Coronary artery (tissue), 2 donors: ENCODE results near the gene CAMTA1.
"Not testable (repeated sequence)": the region's sequence is repeated elsewhere in the genome, so short reads cannot be mapped to it uniquely, and the experiment has no call there.

Source experiments
- DNase-seq: peaks from one replicate; pipeline ENCODE4 v3.0.0-alpha.2; 2017; ENCODE audit warnings: low spot score
- H3K27ac ChIP-seq, 2 donors: fragments of 200-600 bp; sonication (generic); one replicate each; pipeline ENCODE4 v1.5.1; 2016 to 2019
- H3K4me3 ChIP-seq: fragments of 200-600 bp; sonication (generic); 2 replicates; pipeline ENCODE4 v1.5.1; 2016; ENCODE audit warnings: mild to moderate bottlenecking, moderate library complexity
- TF ChIP-seq, protein P1 (sequence below): fragments of 200-600 bp; sonication (generic); IDR thresholded peaks from one replicate; pipeline ENCODE4 v1.5.1; 2019; ENCODE audit warnings: antibody characterized with exemption

The CAMTA1 gene

DNA sequence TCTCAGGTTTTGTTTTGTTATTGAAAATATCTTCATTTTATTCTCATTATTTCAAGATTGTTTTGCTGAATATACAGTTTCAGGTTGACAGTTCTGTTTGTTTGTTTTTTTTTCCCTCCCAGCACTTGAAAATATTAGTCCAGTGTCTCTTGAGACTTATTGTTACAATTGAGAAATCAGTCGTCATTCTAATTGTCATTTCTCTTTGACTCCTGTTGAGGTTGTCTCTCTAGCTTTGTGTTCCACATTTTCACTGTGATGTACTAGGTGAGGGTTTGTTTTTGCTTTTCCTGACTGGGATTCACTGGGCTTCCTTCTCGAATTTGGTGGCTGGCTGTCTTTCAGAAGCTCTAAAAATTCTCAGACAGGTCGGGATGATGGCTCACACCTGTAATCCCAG, 542.6 kb downstream of the CAMTA1 start:
- no peak overlapping the region for H3K4me3 ChIP-seq
- no peak overlapping the region for H3K27ac ChIP-seq
- no peak for DNase-seq
- TF ChIP-seq, protein P1, sequence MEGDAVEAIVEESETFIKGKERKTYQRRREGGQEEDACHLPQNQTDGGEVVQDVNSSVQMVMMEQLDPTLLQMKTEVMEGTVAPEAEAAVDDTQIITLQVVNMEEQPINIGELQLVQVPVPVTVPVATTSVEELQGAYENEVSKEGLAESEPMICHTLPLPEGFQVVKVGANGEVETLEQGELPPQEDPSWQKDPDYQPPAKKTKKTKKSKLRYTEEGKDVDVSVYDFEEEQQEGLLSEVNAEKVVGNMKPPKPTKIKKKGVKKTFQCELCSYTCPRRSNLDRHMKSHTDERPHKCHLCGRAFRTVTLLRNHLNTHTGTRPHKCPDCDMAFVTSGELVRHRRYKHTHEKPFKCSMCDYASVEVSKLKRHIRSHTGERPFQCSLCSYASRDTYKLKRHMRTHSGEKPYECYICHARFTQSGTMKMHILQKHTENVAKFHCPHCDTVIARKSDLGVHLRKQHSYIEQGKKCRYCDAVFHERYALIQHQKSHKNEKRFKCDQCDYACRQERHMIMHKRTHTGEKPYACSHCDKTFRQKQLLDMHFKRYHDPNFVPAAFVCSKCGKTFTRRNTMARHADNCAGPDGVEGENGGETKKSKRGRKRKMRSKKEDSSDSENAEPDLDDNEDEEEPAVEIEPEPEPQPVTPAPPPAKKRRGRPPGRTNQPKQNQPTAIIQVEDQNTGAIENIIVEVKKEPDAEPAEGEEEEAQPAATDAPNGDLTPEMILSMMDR: no peak

DNA sequence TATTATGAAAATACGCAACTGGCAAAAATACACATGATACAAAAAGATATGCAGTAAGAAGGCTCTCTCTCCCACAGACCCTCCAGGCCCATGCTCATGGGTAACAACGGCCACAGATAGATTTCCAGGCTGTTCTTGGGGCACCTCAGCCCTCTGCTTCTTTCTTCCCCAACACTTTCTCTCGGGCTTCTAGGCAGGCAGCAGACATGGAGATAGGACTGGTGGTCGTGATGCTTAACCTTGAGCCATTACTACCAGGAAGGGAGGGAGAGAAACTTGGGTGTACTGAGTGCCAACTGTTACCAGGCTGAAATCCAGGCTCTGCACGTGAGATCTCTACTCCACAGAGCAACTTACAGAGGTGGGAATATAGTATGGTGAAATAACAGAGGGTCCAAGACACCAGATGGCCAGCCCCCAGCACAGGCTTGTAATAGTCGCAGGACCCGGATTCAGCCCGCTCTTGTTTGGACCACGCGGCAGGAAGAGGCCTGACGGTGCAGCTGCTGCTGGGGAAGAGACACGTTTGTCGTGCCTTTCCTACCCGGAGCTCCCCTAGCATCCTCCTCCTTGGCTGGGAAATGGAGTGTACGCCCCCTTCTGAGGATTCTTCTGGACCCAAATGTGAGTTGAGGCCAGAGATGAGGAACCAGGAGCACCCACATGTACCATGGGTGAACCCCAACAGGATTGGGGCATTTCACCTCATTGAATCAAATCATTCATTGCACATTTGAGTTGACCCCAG, 544.8 kb downstream of the CAMTA1 start:
- TF ChIP-seq, protein P1: no peak
- Histone ChIP-seq H3K4me3 (no peak overlapping the region), H3K27ac (no peak overlapping the region)
- DNase-seq: peak; percentile 29

GRCh38 chr1:7330726-7331125, 545.5 kb downstream of the CAMTA1 start:
- H3K4me3 ChIP-seq, H3K27ac ChIP-seq: not testable (repeated sequence)
- peak; percentile 24 for DNase-seq

DNA sequence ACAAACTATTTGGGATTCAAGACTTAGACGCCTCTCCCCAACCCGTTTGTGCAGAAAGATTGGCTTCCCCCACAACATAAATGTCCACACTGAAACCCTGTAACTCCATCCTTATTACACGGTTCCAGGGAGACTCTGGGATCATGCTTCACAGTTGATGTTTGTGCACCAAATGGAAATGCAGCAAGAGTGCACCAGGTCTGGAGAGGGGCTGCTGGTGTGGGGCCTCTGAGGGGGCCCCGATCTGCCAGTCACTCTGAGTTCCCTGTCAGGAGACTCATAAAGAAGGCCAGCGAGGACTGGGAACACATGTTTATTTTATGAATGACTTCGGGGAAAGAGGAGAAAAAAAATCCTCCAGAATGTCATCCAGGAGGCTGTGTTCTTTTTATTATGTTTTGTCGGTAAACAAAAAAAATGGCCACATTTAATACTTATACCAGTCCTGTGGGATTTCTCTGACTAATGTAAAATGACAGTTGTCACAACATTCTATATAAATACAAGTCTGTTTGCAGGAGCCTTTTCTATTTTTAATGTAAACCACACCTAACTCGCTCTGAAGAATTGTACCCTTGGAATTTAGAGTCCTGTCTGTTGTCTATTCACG, 546.8 kb downstream of the CAMTA1 start:
- TF ChIP-seq, protein P1: no peak
- Histone ChIP-seq H3K4me3 (no peak overlapping the region), H3K27ac (no peak overlapping the region)
- DNase-seq: no peak

DNA sequence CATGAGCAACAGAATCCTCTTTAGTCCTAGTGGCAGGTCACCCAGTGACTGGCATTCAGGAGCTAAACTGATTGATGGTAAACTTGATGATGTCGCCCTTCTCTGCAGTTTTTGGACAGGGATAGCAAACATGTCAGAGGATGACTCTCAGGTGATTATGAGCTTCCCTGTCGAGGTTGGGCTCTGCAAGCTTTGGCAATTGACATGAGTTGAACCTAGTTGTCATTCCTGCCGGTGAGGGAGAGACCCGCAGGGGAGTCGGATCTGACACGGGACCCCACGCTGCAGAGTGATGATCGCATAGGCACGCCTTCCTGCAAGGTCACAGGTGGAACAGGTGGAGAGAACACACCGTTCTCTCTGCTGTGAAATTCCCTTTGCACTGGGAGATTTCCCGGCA, 547.8 kb downstream of the CAMTA1 start:
- TF ChIP-seq, protein P1: no peak
- DNase-seq: peak; percentile 41
- no peak overlapping the region for H3K4me3 ChIP-seq
- H3K27ac ChIP-seq: no peak overlapping the region

DNA sequence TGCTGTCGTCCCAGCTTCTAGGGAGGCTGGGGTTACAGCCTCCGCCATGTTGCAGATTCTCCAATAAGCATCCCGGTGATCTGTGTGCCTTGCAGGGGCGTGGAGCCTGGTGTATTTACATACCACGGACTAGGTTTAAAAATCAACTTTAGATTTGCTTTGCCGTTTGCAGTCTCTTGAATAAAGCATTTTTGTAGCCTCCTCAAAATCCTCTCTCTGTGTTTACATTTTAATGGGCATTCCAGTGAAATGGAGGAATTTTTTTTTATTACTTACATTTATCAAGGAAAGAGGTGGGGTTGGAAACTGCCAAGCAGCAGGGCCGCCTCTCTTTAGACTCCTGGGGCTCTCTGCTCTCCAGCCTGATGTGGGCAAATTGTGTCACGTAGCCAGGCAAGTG, 548.4 kb downstream of the CAMTA1 start:
- Histone ChIP-seq H3K27ac (no peak overlapping the region), H3K4me3 (no peak overlapping the region)
- no peak for DNase-seq
- TF ChIP-seq, protein P1: no peak

DNA sequence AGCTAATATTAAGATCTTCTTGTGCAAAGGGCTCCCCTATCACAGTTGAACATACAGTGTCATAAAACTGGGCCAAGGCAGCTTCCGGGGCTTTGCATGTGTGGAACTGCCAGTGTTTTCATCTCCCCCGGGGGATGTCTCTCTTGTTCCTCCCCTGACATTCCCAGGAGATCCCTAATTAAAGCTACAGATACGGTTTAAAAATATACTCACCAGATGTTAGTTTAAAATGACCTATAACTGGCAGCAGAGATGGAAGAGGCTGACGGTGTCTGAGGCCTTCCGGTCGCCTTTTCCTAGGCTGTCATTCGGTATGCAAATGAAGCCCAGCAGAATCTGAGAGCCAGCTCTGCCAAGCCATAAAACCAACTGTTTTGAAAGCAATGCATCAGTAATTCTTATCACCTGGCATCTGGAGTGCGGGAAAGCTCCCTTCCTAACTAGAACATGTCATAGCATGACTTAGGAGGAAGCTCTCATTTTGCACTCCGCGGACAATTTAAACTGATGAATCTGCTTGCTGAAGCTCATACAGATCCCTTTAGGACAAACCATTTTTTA, 549.3 kb downstream of the CAMTA1 start:
- no peak overlapping the region for H3K4me3 ChIP-seq
- H3K27ac ChIP-seq: no peak overlapping the region
- peak; percentile 9 for DNase-seq
- TF ChIP-seq, protein P1: no peak
